HL-60/S4 (cell line): ENCODE measurements around the gene CLN3.
"Not testable (repeated sequence)": the region's sequence is repeated elsewhere in the genome, so short reads cannot be mapped to it uniquely, and the experiment has no call there.

Experiments
- in situ Hi-C: fragments of 300-500 bp; cut with MboI; formaldehyde crosslinking; loops from 2 replicates; pipeline ENCODE4 v1.14.3; 2022; ENCODE audit warnings: low sequenced_read_pairs

Gene CLN3

GRCh38 chr16:28495098-28495793 is 3.4 kb upstream of the CLN3 start:
- in situ Hi-C loops: no loop called here

- in situ Hi-C loops: no loop called here
Observed at GRCh38 chr16:28494121-28494851, 2.4 kb upstream of the CLN3 start, which contains the start of gene APOBR. Gene APOBR (plus strand): TSS chr16:28494643. CDS start chr16:28494682, 39 bp downstream.

- in situ Hi-C loops: no loop called here
Observed at GRCh38 chr16:28492511-28492910, 637 bp upstream of the CLN3 start.

- in situ Hi-C loops: no loop called here
Observed at GRCh38 chr16:28491230-28491969, 474 bp downstream of the CLN3 start.

- in situ Hi-C loops: no loop called here
Observed at GRCh38 chr16:28486266-28486665, 5.6 kb downstream of the CLN3 start.

- in situ Hi-C loops: not testable (repeated sequence)
Observed at GRCh38 chr16:28483361-28483760, 8.5 kb downstream of the CLN3 start.

GRCh38 chr16:28482026-28482425 is 9.8 kb downstream of the CLN3 start:
- in situ Hi-C loops: no loop called here

GRCh38 chr16:28478506-28479180 is 13.2 kb downstream of the CLN3 start:
- in situ Hi-C loops: no loop called here

GRCh38 chr16:28477311-28477920 is 14.5 kb downstream of the CLN3 start:
- in situ Hi-C loops: no loop called here

- in situ Hi-C loops: no loop called here
Observed at GRCh38 chr16:28475221-28475620, 16.7 kb downstream of the CLN3 start.

- in situ Hi-C loops: no loop called here
Observed at GRCh38 chr16:28473714-28474265, 18.1 kb downstream of the CLN3 start.

GRCh38 chr16:28447081-28447480 is 44.8 kb downstream of the CLN3 start:
- in situ Hi-C loops: not testable (repeated sequence)

- in situ Hi-C loops: not testable (repeated sequence)
Observed at GRCh38 chr16:28446388-28446787, 45.5 kb downstream of the CLN3 start.

- in situ Hi-C loops: not testable (repeated sequence)
Observed at GRCh38 chr16:28443943-28444342, 47.9 kb downstream of the CLN3 start.

GRCh38 chr16:28438899-28439298 is 53.0 kb downstream of the CLN3 start:
- in situ Hi-C loops: not testable (repeated sequence)

- in situ Hi-C loops: not testable (repeated sequence)
Observed at GRCh38 chr16:28435340-28435739, 56.5 kb downstream of the CLN3 start.
